GM18873 (cell line): ENCODE results near the gene PRKAG2.

ENCODE experiments used
- ATAC-seq: cut with Tn5 transposase; IDR thresholded peaks from one replicate; pipeline ENCODE4 v1.9.1; 2021; ENCODE audit warnings: mild to moderate bottlenecking, moderate library complexity, moderate number of reproducible peaks; ENCODE audit not compliant: unreplicated experiment, low FRiP score

Gene PRKAG2

GRCh38 chr7:151866761-151867655 lies 9.9 kb downstream of the PRKAG2 start:
- no peak for ATAC-seq

- ATAC-seq, result no peak
Observed at GRCh38 chr7:151866028-151866427, 10.9 kb downstream of the PRKAG2 start.

GRCh38 chr7:151865070-151865670 lies 11.7 kb downstream of the PRKAG2 start:
- ATAC-seq, result no peak

DNA sequence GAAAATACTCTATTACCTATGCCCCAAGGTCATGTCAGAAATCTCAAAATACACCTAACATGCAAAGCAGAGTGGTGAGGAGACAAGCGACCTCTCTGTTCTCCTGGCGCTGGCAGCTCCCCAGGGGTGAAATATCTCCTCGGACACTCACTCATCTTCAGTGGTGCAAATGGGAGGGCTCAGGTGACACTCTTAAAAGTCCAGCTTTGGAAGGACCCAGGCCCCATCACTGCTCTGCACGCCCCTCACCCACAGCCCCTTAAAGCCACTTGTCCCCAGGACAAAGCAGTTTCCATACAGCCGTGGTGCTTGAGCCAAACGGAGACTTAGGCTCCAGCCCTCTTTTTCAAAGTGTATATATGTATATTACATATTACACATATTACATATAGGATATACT lies 12.4 kb downstream of the PRKAG2 start:
- ATAC-seq, result no peak

- ATAC-seq, result no peak
Observed at GRCh38 chr7:151864081-151864480, 12.8 kb downstream of the PRKAG2 start.

DNA sequence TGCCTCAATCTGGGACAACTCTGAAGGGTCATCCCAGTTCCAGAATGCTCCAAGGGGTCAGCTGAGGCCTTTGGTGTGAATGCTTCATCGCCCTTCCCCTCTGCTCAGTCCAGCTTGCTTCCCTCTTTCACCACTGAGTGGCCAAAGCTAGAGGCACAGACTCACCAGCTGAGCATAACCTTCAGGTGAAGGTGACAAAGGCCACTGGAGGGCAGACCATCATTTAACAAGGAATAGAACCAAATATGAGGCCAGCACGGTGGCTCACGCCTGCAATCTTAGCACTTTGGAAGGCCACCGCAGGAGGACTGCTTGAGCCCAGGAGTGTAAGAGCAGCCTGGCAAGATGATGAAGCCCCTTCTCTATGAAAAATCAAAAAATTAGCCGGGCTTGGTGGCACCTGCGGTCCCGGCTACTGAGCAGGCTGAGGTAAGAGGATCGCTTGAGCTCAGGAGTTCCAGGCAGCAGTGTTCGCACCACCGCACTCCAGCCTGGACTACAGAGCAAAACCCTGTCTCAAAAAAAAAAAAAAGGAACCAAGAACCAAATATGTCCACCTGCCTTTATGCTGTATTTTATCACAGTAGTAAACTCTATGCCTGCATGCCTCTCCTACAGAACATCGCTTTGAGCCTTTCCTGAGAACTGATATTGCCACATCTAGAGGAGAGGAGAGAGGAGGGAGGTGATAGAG lies 13.4 kb downstream of the PRKAG2 start:
- ATAC-seq, result no peak

DNA sequence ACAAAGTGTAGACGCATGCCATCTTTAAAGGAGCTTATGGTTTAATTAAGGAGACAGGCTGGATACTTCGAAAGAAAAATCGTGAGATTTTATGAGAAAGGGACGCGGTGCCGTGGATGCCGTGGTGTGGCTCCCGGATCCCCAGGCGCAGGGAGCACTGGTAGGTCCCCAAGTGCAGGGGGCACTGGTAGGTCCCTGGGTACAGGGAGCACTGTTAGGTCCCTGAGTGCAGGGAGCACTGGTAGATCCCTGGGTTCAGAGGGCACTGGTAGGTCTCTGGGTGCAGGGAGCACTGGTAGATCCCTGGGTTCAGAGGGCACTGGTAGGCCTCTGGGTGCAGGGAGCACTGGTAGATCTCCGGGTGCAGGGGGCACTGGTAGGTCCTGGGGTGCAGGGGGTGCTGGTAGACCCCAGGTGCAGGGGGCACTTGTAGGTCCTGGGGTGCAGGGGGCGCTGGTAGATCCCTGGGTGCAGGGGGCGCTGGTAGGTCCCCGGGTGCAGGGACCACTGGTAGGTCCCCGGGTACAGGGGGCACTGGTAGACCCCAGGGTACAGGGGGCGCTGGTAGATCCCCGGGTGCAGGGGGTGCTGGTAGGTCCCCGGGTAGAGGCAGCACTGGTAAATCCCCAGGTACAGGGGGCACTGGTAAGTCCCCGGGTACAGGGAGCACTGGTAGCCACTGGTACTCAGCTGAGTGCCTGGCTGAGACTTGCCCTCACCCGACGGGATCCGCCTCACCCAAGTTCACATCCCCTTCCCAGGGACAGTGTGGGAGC lies 14.1 kb downstream of the PRKAG2 start:
- ATAC-seq, result no peak

- ATAC-seq, result no peak
Observed at GRCh38 chr7:151861881-151862280, 15.0 kb downstream of the PRKAG2 start.

GRCh38 chr7:151860771-151861170 lies 16.1 kb downstream of the PRKAG2 start:
- no peak for ATAC-seq

GRCh38 chr7:151859948-151860685 lies 16.8 kb downstream of the PRKAG2 start:
- no peak for ATAC-seq

DNA sequence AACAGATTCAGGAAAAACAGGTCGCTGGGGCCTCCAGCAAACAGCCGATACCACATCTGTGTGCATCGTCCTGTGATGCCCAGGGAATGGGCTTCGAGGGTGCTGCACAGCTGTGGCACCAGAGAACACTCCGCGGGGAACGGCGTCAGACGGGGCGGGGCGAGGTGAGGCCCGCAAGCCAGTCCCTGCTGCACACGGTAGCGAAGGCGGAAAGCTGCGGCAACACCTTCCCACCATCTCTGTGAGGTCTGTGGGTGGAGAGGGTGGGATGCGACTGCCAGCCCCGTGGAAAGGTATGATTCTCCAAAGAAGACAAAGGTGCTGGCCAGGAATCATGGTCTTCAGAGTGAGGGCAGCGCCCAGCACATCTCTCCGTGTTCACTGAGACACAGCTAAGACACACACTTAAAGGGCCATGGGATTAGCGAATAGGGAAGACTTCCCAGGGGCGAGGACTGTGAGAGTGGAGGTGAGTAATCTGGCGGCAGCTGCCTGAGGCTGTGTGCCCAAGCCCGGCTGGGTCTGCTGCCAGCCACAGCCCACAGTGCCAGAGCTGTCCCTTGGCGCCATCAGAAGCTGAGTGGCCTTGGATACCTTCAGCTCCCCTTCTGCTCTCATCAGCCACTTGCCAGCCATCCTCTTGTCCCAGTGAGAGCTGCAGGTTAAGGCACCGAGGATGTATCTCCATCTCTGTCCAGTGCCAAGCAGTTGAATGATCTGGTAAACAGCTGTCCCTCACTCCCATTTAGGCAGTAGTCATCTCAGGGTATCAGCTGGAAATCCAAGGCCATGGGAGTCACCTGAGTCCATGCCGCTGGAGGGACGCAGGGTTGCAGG lies 17.6 kb downstream of the PRKAG2 start:
- ATAC-seq, result no peak

GRCh38 chr7:151858456-151858855 lies 18.5 kb downstream of the PRKAG2 start:
- no peak for ATAC-seq

- ATAC-seq, result no peak
Observed at GRCh38 chr7:151857866-151858450, 19.0 kb downstream of the PRKAG2 start.

GRCh38 chr7:151857412-151857811 lies 19.5 kb downstream of the PRKAG2 start:
- no peak for ATAC-seq

DNA sequence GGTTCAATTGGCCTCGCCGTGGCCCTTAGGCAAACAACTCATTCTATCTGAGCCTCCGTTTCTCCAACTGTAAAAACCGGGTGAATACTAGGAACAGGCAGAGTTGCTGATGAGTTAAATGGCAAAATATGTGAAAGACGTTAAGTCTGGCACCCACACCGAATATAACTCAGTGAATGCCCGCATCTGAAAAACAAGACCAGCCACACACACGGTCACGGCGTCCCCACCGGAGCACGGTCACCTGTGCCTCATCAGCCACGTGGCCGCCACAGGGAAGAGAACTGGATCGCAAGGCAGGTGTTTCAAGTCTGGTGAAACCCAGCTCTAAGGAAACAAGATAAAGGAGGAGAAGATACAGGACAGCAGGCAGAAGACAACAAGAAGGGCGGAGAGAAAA lies 20.4 kb downstream of the PRKAG2 start:
- ATAC-seq, result no peak

DNA sequence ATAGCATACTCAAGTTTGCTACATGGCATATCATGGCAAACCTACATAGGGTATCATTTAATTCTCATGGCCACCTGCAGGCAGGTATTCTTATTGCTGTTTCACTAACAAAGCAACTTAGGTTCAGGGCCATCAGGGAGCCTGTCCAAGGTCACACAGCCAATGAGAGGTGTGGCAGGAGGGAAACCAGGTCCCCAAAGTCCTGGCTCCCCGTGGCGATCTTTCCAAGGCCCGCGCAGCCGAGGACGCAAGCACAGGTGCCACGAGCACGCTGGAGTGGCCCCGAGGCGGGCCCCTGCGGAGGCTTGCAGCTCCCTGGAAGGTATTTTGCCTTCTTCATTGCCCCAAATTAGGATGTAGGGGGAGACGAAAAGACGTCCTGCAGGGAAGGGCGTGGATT lies 20.8 kb downstream of the PRKAG2 start:
- ATAC-seq, result no peak

- ATAC-seq, result no peak
Observed at GRCh38 chr7:151854720-151855071, 22.2 kb downstream of the PRKAG2 start.

DNA sequence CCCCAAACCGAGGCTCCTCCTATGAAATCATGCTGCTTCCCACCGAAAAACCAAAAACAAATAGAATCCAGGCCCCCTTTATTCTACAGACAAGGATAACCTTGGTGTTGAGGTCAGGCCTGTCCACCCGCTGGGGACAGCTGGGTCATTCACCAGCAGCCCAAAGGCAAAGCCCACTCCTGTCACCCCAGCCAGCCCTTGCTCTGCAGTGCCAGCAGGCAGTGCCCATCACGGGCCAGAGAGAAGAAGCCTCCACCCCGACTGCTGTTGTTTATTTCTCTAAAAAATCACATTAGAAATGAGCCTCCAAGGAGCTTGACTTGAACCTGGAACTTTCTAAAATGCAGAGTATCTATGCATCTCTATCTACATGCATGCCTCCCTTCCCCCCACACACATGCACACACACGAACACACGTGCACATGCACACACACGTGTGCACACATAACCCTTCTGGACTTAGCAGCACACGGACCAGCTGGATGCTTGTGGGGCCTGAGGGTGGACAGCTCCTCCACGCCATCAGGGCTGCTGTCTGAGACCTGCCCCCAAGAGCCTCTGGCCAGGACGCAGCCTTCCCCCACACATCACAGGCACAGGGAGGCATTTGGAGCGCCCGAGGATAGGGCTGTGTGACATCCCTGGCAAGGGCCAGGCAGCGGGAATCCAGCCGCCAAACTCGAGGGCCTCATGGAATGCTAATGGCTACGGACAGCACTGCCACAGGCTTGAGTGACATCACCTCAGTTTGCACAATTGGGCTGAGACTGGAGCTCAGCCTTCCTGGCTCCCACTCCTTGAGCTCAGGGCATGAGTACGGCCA lies 22.8 kb downstream of the PRKAG2 start:
- no peak for ATAC-seq
